HepG2 (cell line): ENCODE measurements around the gene CEP164.

ENCODE experiments used
- GTF2F1 ChIP-seq: fragments of 150-350 bp; IDR thresholded peaks from 2 replicates; pipeline ENCODE4 v1.6.1; 2014; ENCODE audit warnings: low read length
- POLR2A ChIP-seq, 2 experiments: IDR thresholded peaks; 2 replicates each; pipeline ENCODE4 v1.6.1; 2011; ENCODE audit warnings: low read depth in 2 of 2, low read length in 2 of 2, mild to moderate bottlenecking in 1 of 2, moderate library complexity in 1 of 2; ENCODE audit not compliant: insufficient read depth in 1 of 2

DNA sequence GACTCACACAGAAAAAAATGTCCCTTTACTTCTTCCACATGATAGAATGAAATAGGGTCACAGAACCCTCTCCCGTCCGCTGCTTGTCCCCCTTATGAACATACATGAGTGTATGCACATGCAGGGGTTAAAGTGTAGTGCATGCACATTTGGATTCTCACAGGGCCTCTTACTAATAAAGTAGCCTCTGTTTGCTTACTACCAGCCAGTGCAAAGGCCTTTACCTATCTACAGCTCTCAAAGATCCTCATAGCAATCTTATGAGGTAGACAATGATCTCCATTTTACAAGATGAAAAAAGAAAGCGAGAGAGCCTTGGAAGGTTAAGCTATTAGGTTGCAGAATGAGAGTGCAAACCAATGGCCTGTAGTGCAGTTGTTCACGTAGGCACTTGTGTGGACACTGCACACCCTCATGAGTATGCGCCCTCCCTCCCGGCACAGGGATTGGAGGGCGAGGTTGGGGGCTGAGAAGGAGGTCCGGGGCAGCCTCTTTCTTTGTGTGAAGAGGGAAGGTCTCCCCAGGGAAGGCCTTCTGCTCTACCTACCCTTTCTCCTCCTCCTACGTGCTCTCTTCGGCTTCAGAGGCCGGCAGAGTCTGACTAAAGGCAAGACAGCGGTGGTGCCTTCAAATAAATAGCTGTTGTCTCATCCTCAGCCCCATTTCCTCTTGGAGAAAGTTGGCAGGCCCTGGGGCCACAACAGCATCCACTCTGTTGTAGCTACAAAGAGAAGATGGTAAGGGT lies 91.3 kb downstream of the CEP164 start:
- TF ChIP-seq POLR2A (IDR thresholded peaks at IDR 0.05; ENCODE audit: insufficient read depth in 1 of 2, low read depth in 2 of 2, low read length in 2 of 2): no peak
- no peak for TF ChIP-seq GTF2F1
